CD14-positive monocyte (primary cell): ENCODE results near the gene MRPL48. TPM values are rescaled to one million over a fixed set of nuclear protein-coding genes. Genes with fewer than 3 reads are reported as not detected.

Experiments used
- DNase-seq, 3 donors: peaks; one replicate each; pipeline ENCODE4 v3.0.0-alpha.2; 2011 to 2022
- H2AFZ ChIP-seq: 2 replicates; pipeline ENCODE4 v1.6.0; 2012; ENCODE audit warnings: mild to moderate bottlenecking, low read depth, low read length, inconsistent platforms; ENCODE audit not compliant: insufficient read depth, poor library complexity, severe bottlenecking
- H3K27ac ChIP-seq, 2 donors: 1 replicate in 1 of 2; 2 replicates in 1 of 2; pipeline ENCODE4 v1.5.1; 2012 to 2013; ENCODE audit warnings: low read length in 2 of 2, control low read depth in 1 of 2, inconsistent platforms in 1 of 2, low read depth in 1 of 2, mild to moderate bottlenecking in 1 of 2
- H3K27me3 ChIP-seq, 2 donors: one replicate each; pipeline versions ENCODE4 v1.6.0 to v1.6.1; 2011 to 2013; ENCODE audit warnings: low read length in 2 of 2; ENCODE audit not compliant: control insufficient read depth in 2 of 2, insufficient read depth in 2 of 2
- H3K36me3 ChIP-seq, 2 donors: replicated peaks in 1 of 2; 1 replicate in 1 of 2; 2 replicates in 1 of 2; pipeline versions ENCODE4 v1.5.1 to v1.6.1; 2012 to 2013; ENCODE audit warnings: low read length in 2 of 2, control low read depth in 1 of 2, inconsistent platforms in 1 of 2, mild to moderate bottlenecking in 1 of 2; ENCODE audit not compliant: insufficient read depth in 2 of 2, control insufficient read depth in 1 of 2
- H3K4me1 ChIP-seq, 2 donors: 1 replicate in 1 of 2; 2 replicates in 1 of 2; pipeline versions ENCODE4 v1.5.1 to v1.6.1; 2012 to 2013; ENCODE audit warnings: low read length in 2 of 2, control low read depth in 1 of 2, inconsistent platforms in 1 of 2, mild to moderate bottlenecking in 1 of 2, moderate library complexity in 1 of 2; ENCODE audit not compliant: insufficient read depth in 2 of 2, control insufficient read depth in 1 of 2
- H3K4me2 ChIP-seq: replicated peaks from 2 replicates; pipeline ENCODE3; 2012; ENCODE audit warnings: low read length, moderate library complexity, mild to moderate bottlenecking; ENCODE audit not compliant: poor library complexity, severe bottlenecking; ENCODE audit errors: extremely low read depth
- H3K4me3 ChIP-seq, 3 experiments: fragments of 200-600 bp in 1 of 3; sonication (generic) in 1 of 3; replicated peaks in 1 of 3; 1 replicate in 2 of 3; 2 replicates in 1 of 3; pipeline ENCODE4 v1.5.1; 2011 to 2013; ENCODE audit warnings: low read length in 3 of 3, mild to moderate bottlenecking in 3 of 3, control low read depth in 2 of 3, low read depth in 2 of 3, inconsistent platforms in 1 of 3, moderate library complexity in 1 of 3
- H3K79me2 ChIP-seq: 2 replicates; pipeline ENCODE4 v1.6.0; 2012; ENCODE audit warnings: mild to moderate bottlenecking, control low read depth, inconsistent platforms, low read length, moderate library complexity; ENCODE audit not compliant: insufficient read depth
- H3K9ac ChIP-seq: 2 replicates; pipeline ENCODE4 v1.6.0; 2017; ENCODE audit warnings: low read length, mild to moderate bottlenecking; ENCODE audit not compliant: insufficient read depth, poor library complexity, severe bottlenecking
- H3K9me3 ChIP-seq, 2 donors: replicated peaks in 1 of 2; 1 replicate in 1 of 2; 2 replicates in 1 of 2; pipeline versions ENCODE4 v1.5.1 to v1.6.1; 2012 to 2013; ENCODE audit warnings: low read length in 2 of 2, control low read depth in 1 of 2; ENCODE audit not compliant: control insufficient read depth in 1 of 2, insufficient read depth in 1 of 2
- H4K20me1 ChIP-seq: 2 replicates; pipeline ENCODE4 v1.6.0; 2012; ENCODE audit warnings: mild to moderate bottlenecking, low read length, control low read depth, moderate library complexity; ENCODE audit not compliant: insufficient read depth
- H3K27ac Mint-ChIP-seq, 7 donors: one replicate each; pipeline ENCODE4 v1.8.0; 2020; ENCODE audit warnings: mild to moderate bottlenecking in 7 of 7, mixed read lengths in 7 of 7, moderate library complexity in 6 of 7, inconsistent platforms in 2 of 7
- H3K27me3 Mint-ChIP-seq, 3 donors: one replicate each; pipeline ENCODE4 v1.8.0; 2021 to 2022; ENCODE audit warnings: low read depth in 3 of 3, mild to moderate bottlenecking in 3 of 3, mixed read lengths in 3 of 3, moderate library complexity in 3 of 3, inconsistent platforms in 1 of 3
- H3K36me3 Mint-ChIP-seq, 2 donors: one replicate each; pipeline ENCODE4 v1.8.0; 2020; ENCODE audit warnings: mixed read lengths in 2 of 2, inconsistent platforms in 1 of 2, mild to moderate bottlenecking in 1 of 2
- H3K4me1 Mint-ChIP-seq: one replicate; pipeline ENCODE4 v1.8.0; 2020; ENCODE audit warnings: mild to moderate bottlenecking, mixed read lengths
- H3K4me3 Mint-ChIP-seq, 2 donors: one replicate each; pipeline ENCODE4 v1.8.0; 2020; ENCODE audit warnings: mild to moderate bottlenecking in 2 of 2, mixed read lengths in 2 of 2, moderate library complexity in 1 of 2
- H3K9me3 Mint-ChIP-seq, 7 donors: one replicate each; pipeline ENCODE4 v1.8.0; 2020 to 2022; ENCODE audit warnings: mixed read lengths in 7 of 7, mild to moderate bottlenecking in 6 of 7, moderate library complexity in 6 of 7, inconsistent platforms in 2 of 7
- WGBS: methylation state at CpG from one replicate; pipeline ENCODE4 v1.1.5; 2013; ENCODE audit warnings: missing lambda C conversion rate; ENCODE audit not compliant: insufficient coverage; 5-methylcytosine and 5-hydroxymethylcytosine counted together
- intact Hi-C, 2 donors: fragments of 100-400 bp; cut with micrococcal nuclease; formaldehyde crosslinking; loops; one replicate each; pipeline versions ENCODE4 v1.15.0 to v1.15.1; 2023
- polyA plus RNA-seq, 3 donors: library from polyadenylated mRNA; depleted of rRNA in 1 of 3; unstranded in 2 of 3; stranded (reverse) in 1 of 3; fragments of 300-500 nt in 2 of 3; fragments of >200 nt in 1 of 3; fragmentation: Illumina TruSeq in 2 of 3; gene quantifications; 1 replicate in 2 of 3; 2 replicates in 1 of 3; pipeline ENCODE4 v1.2.3, GENCODE V29; 2012 to 2021
- TF ChIP-seq, protein P1 (sequence below): fragments of 200-600 bp; IDR thresholded peaks from one replicate; pipeline ENCODE4 v1.8.0; 2022; ENCODE audit warnings: antibody characterized with exemption, mild to moderate bottlenecking

Gene MRPL48
- polyA plus RNA-seq, 3 donors, result 17.8 to 43.1 (median 42.9) TPM

DNA sequence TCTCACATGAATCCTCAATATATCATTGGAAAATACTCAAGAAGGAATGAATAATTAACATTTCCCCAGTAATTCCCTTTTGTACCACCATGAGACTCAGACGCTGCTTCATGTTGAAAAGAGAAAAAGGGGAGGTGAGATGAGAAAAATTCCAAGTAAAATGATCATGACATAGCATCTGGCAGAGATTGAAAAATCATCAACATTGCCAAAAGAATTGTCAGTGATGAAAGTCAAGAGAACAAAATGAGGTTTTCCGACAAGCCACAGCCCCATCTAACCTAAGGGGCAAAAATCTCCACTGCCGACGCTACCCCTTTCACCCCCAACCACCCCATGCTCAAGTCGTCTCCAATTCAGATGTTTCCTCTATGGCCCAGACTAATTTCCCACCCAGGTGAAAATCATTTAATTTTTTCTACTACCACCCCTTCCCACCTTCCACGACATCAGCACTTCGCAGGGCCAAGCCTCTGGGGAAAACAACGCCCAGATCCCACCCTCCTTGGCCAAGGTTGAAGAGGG, 28.0 kb upstream of the MRPL48 start:
- peaks cover 23 to 44% of the 10 kb centered on the region in 2 donors for H3K4me1 ChIP-seq
- peaks cover 0 to 3% of the 10 kb centered on the region in 2 donors for H3K9me3 ChIP-seq
- no peak for DNase-seq
- H3K4me2 ChIP-seq, result peak overlapping the region; percentile 97
- H3K4me3 ChIP-seq, result peak overlapping the region; percentile 72 to 93 (median 82)
- Mint-ChIP-seq H3K9me3 (peaks cover 0 to 8% (median 3%) of the 10 kb centered on the region in 7 donors), H3K27ac (peak overlapping the region; percentile 16 to 92 (median 84)), H3K4me3 (peak overlapping the region; percentile 96 to 98), H3K27me3 (peaks cover 0 to 3% (median 0%) of the 10 kb centered on the region in 3 donors), H3K4me1 (peaks cover 35% of the 10 kb centered on the region), H3K36me3 (peaks cover 0 to 5% of the 10 kb centered on the region in 2 donors)
- intact Hi-C loops, result no loop called here
- peak overlapping the region in 1 of 2 donors; percentile 89 for H3K27ac ChIP-seq
- peaks cover 52% of the 10 kb centered on the region for H4K20me1 ChIP-seq
- no peaks in the 10 kb centered on the region for H3K27me3 ChIP-seq
- TF ChIP-seq, protein P1, sequence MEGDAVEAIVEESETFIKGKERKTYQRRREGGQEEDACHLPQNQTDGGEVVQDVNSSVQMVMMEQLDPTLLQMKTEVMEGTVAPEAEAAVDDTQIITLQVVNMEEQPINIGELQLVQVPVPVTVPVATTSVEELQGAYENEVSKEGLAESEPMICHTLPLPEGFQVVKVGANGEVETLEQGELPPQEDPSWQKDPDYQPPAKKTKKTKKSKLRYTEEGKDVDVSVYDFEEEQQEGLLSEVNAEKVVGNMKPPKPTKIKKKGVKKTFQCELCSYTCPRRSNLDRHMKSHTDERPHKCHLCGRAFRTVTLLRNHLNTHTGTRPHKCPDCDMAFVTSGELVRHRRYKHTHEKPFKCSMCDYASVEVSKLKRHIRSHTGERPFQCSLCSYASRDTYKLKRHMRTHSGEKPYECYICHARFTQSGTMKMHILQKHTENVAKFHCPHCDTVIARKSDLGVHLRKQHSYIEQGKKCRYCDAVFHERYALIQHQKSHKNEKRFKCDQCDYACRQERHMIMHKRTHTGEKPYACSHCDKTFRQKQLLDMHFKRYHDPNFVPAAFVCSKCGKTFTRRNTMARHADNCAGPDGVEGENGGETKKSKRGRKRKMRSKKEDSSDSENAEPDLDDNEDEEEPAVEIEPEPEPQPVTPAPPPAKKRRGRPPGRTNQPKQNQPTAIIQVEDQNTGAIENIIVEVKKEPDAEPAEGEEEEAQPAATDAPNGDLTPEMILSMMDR, result no peak
- H3K79me2 ChIP-seq, result peaks cover 56% of the 10 kb centered on the region
- WGBS, result 3% methylated on average over 4 of the region's 8 CpGs
- peak overlapping the region; percentile 90 for H2AFZ ChIP-seq
- H3K9ac ChIP-seq, result peak overlapping the region; percentile 90
- H3K36me3 ChIP-seq, result no peaks in the 10 kb centered on the region

DNA sequence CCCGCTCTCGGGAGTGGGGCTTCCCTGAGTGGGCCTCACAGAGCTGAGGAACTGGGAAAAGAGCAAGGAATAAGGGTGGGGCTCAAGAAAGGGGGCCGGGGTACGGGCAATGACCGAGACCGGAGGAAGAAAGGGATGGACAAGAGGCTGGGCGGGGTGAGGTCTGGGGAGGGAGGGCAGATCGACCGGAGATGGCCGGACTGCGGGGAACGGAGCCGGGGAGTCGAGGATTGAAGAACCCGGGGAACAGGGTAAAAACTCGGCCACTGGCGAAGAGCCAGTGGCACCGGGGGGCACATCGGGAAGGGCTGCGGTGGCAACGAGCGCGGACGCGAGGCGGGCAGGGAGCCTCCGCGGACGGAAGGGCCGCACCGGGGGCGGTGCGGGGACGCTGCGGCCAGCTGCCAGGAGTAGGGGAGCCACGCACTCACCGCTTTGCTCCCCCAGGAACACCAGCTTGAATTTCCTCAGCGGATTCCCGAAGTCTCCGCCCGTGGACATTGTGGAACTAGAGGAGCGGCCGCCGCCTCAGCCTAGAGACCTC, 27.5 kb upstream of the MRPL48 start:
- no peak for DNase-seq
- under 1% methylated on average over 42 of the region's 44 CpGs for WGBS

More for the DNA sequence above, 27.5 kb upstream of the MRPL48 start:
- Histone ChIP-seq H3K27ac (peak overlapping the region; percentile 85 to 89), H3K9ac (peak overlapping the region; percentile 90), H3K4me2 (peak overlapping the region; percentile 97), H4K20me1 (peaks cover 46% of the 10 kb centered on the region), H3K4me1 (peaks cover 23 to 44% of the 10 kb centered on the region in 2 donors), H3K9me3 (peaks cover 0 to 3% of the 10 kb centered on the region in 2 donors), H2AFZ (peak overlapping the region; percentile 90), H3K79me2 (peaks cover 52% of the 10 kb centered on the region), H3K4me3 (peak overlapping the region; percentile 72 to 93 (median 82)), H3K36me3 (no peaks in the 10 kb centered on the region), H3K27me3 (no peaks in the 10 kb centered on the region)
- peaks cover 0 to 8% (median 3%) of the 10 kb centered on the region in 7 donors for H3K9me3 Mint-ChIP-seq
- H3K27me3 Mint-ChIP-seq, result peaks cover 0 to 3% (median 2%) of the 10 kb centered on the region in 3 donors
- TF ChIP-seq, protein P1, result no peak
- H3K4me3 Mint-ChIP-seq, result peak overlapping the region; percentile 96 to 98
- peak overlapping the region; percentile 76 to 92 (median 89) for H3K27ac Mint-ChIP-seq
- peaks cover 35% of the 10 kb centered on the region for H3K4me1 Mint-ChIP-seq
- intact Hi-C loops, result no loop called here
- peaks cover 0 to 5% of the 10 kb centered on the region in 2 donors for H3K36me3 Mint-ChIP-seq
